Astrocyte (in vitro differentiated cells and primary cell): Measurements from ENCODE around the gene DOCK2. TPM values are rescaled to one million over a fixed set of nuclear protein-coding genes. Genes with fewer than 3 reads are reported as not detected.
A peak's percentile ranks its signal among the peaks of the same experiment; 100 is the strongest.

Experiments used
- DNase-seq: peaks from one replicate; pipeline ENCODE4 v3.0.0-alpha.2; 2010; ENCODE audit warnings: low read depth
- FAIRE-seq: peaks from 2 replicates; lab custom pipeline; 2011; peaks lifted over from hg19 to GRCh38; lab: Jason Lieb, UNC
- H2AFZ ChIP-seq: 2 replicates; pipeline ENCODE4 v1.6.0; 2012; ENCODE audit warnings: low read depth, low read length, inconsistent platforms
- H3K27ac ChIP-seq: 2 replicates; pipeline ENCODE4 v1.5.1; 2011; ENCODE audit warnings: low read depth, low read length, inconsistent platforms
- H3K27me3 ChIP-seq: 2 replicates; pipeline ENCODE4 v1.6.0; 2011; ENCODE audit warnings: low read length, inconsistent platforms; ENCODE audit not compliant: insufficient read depth
- H3K36me3 ChIP-seq: 2 replicates; pipeline ENCODE4 v1.5.1; 2011; ENCODE audit warnings: low read length, inconsistent platforms; ENCODE audit not compliant: insufficient read depth
- H3K4me1 ChIP-seq: 2 replicates; pipeline ENCODE4 v1.5.1; 2011; ENCODE audit warnings: low read length, inconsistent platforms; ENCODE audit not compliant: insufficient read depth
- H3K4me2 ChIP-seq: 2 replicates; pipeline ENCODE4 v1.6.0; 2012; ENCODE audit warnings: low read length, inconsistent platforms
- H3K4me3 ChIP-seq: 2 replicates; pipeline ENCODE4 v1.5.1; 2011; ENCODE audit warnings: low read depth, mild to moderate bottlenecking, low read length, inconsistent platforms; ENCODE audit not compliant: insufficient read depth
- H3K79me2 ChIP-seq: 2 replicates; pipeline ENCODE4 v1.6.0; 2012; ENCODE audit warnings: mild to moderate bottlenecking, low read length, inconsistent platforms; ENCODE audit not compliant: insufficient read depth
- H3K9ac ChIP-seq: 2 replicates; pipeline ENCODE4 v1.6.0; 2012; ENCODE audit warnings: mild to moderate bottlenecking, low read length, inconsistent platforms
- H3K9me3 ChIP-seq: 2 replicates; pipeline ENCODE4 v1.5.1; 2012; ENCODE audit warnings: low read depth, mild to moderate bottlenecking, low read length, inconsistent platforms; ENCODE audit not compliant: insufficient read depth
- H4K20me1 ChIP-seq: 2 replicates; pipeline ENCODE4 v1.6.0; 2012; ENCODE audit warnings: low read length, inconsistent platforms; ENCODE audit not compliant: insufficient read depth
- H3K27ac Mint-ChIP-seq: one replicate; pipeline ENCODE4 v1.8.0; 2021; ENCODE audit warnings: mild to moderate bottlenecking, mixed read lengths; ENCODE audit not compliant: unreplicated experiment
- H3K27me3 Mint-ChIP-seq: one replicate; pipeline ENCODE4 v1.8.0; 2021; ENCODE audit warnings: low read depth, mixed read lengths; ENCODE audit not compliant: unreplicated experiment
- H3K36me3 Mint-ChIP-seq: one replicate; pipeline ENCODE4 v1.8.0; 2021; ENCODE audit warnings: low read depth, mixed read lengths; ENCODE audit not compliant: unreplicated experiment
- H3K4me1 Mint-ChIP-seq: one replicate; pipeline ENCODE4 v1.8.0; 2021; ENCODE audit warnings: low read depth, mixed read lengths; ENCODE audit not compliant: unreplicated experiment
- H3K4me3 Mint-ChIP-seq: one replicate; pipeline ENCODE4 v1.8.0; 2021; ENCODE audit warnings: mild to moderate bottlenecking, moderate library complexity, mixed read lengths; ENCODE audit not compliant: unreplicated experiment
- H3K9me3 Mint-ChIP-seq: one replicate; pipeline ENCODE4 v1.8.0; 2021; ENCODE audit warnings: mild to moderate bottlenecking, mixed read lengths; ENCODE audit not compliant: unreplicated experiment
- EZH2 ChIP-seq: IDR thresholded peaks from 2 replicates; pipeline ENCODE4 v1.6.1; 2012; ENCODE audit warnings: mild to moderate bottlenecking, low read length, inconsistent platforms; ENCODE audit not compliant: insufficient read depth
- total RNA-seq: library from RNA; stranded (reverse); gene quantifications from 2 replicates; pipeline ENCODE4 v1.2.1, GENCODE V29; 2021
- TF ChIP-seq, protein P1 (sequence below): IDR thresholded peaks from 2 replicates; pipeline ENCODE4 v1.5.1; 2011; ENCODE audit warnings: low read depth, mild to moderate bottlenecking, inconsistent platforms, low read length, moderate library complexity; ENCODE audit not compliant: insufficient read depth

DOCK2 gene
- total RNA-seq, 1 donor from 2014 or later, result 0.66 TPM

DNA sequence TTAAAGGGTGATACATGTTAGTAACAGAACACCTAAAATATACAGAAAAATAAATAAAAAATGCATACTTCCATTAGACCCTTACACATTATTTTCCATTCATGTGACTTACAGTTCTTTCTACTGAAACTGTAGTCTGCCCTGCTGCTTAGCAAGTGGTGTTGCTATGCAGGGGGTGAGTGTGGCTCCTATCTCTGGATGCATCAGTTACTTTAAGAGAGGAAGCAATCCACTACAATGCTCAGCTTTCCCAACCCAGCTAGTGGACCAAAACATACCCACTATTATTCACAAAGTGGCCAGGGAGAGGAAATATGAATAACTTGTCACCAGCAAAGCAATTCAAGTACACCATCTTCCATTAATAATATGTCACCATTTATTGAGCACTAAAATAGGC, 121.8 kb downstream of the DOCK2 start:
- no peak for DNase-seq
- Histone ChIP-seq H3K27me3 (no peaks in the 10 kb centered on the region), H3K9me3 (no peaks in the 10 kb centered on the region), H3K4me2 (no peak overlapping the region), H3K36me3 (no peaks in the 10 kb centered on the region), H3K9ac (no peak overlapping the region), H2AFZ (no peak overlapping the region), H3K4me1 (peaks cover 19% of the 10 kb centered on the region), H3K27ac (no peak overlapping the region), H3K4me3 (no peak overlapping the region), H4K20me1 (no peaks in the 10 kb centered on the region), H3K79me2 (no peaks in the 10 kb centered on the region)
- Mint-ChIP-seq H3K4me1 (peaks cover 9% of the 10 kb centered on the region), H3K9me3 (peaks cover 4% of the 10 kb centered on the region), H3K27me3 (peaks cover 2% of the 10 kb centered on the region), H3K4me3 (no peak overlapping the region), H3K27ac (no peak overlapping the region), H3K36me3 (no peaks in the 10 kb centered on the region)
- TF ChIP-seq, protein P1, sequence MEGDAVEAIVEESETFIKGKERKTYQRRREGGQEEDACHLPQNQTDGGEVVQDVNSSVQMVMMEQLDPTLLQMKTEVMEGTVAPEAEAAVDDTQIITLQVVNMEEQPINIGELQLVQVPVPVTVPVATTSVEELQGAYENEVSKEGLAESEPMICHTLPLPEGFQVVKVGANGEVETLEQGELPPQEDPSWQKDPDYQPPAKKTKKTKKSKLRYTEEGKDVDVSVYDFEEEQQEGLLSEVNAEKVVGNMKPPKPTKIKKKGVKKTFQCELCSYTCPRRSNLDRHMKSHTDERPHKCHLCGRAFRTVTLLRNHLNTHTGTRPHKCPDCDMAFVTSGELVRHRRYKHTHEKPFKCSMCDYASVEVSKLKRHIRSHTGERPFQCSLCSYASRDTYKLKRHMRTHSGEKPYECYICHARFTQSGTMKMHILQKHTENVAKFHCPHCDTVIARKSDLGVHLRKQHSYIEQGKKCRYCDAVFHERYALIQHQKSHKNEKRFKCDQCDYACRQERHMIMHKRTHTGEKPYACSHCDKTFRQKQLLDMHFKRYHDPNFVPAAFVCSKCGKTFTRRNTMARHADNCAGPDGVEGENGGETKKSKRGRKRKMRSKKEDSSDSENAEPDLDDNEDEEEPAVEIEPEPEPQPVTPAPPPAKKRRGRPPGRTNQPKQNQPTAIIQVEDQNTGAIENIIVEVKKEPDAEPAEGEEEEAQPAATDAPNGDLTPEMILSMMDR, result no peak
- TF ChIP-seq EZH2, result no peak
- no peak for FAIRE-seq

DNA sequence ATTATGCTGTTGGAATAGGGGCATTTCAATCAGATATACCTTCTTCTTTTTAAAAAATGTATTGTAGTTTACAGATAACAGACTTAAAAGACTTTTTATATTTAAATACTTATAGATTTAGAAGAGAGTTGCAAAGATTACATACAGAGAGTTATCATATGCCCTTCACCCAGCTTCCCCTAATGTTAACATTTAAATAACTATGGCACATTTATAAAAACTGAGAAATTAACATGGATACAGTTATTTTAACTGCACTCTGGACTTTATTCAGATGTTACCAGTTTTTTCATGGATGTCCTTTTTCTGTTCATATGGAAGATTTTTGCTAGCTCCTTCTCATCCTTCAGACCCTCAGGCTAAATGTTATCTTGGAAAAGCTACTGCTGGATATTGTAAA, 123.2 kb downstream of the DOCK2 start:
- Histone ChIP-seq H3K36me3 (no peaks in the 10 kb centered on the region), H3K79me2 (no peaks in the 10 kb centered on the region), H3K4me1 (peaks cover 21% of the 10 kb centered on the region), H3K4me3 (no peak overlapping the region), H3K27ac (no peak overlapping the region), H3K9ac (no peak overlapping the region), H3K9me3 (no peaks in the 10 kb centered on the region), H4K20me1 (no peaks in the 10 kb centered on the region), H2AFZ (no peak overlapping the region), H3K4me2 (no peak overlapping the region), H3K27me3 (no peaks in the 10 kb centered on the region)
- Mint-ChIP-seq H3K27me3 (peaks cover 2% of the 10 kb centered on the region), H3K27ac (no peak overlapping the region), H3K4me3 (no peak overlapping the region), H3K36me3 (no peaks in the 10 kb centered on the region), H3K4me1 (peaks cover 12% of the 10 kb centered on the region), H3K9me3 (peaks cover 4% of the 10 kb centered on the region)
- no peak for TF ChIP-seq EZH2
- TF ChIP-seq, protein P1, result no peak
- no peak for FAIRE-seq
- DNase-seq, result no peak

DNA sequence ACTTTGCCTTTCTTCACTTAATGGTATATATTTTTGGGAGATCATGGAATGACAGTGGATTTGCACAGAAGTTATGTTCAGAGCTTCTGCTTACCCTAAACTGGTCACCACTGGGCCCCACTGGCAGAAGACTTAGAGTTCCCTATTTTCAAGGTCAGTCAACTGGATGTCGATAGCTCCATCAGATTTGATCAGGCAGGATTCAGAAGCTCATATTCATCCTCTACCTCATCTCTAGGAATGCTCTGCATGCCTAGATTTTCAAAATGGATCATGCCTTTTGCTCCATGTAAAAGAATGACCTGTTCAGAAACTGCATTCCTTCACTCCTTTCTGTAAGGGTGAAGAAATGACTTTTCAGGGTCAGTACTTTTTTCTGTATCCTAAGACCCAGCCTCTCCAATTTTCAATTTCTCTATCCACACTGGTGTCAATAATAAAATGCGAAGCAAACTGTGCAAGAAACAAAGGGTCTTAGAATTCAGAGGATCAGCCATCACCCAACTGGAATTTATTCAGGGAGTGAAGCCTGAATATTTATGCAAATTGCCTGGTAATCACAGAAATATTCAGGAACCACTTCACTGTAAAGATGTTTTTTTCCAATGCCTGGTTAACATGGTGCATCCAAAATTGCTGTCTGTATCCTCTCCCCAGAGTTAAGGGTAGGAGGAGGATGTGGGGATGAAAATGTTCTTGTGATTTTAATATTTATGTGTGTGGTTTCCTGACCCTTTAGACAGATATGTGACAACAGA, 125.4 kb downstream of the DOCK2 start:
- Histone ChIP-seq H3K27me3 (no peaks in the 10 kb centered on the region), H2AFZ (no peak overlapping the region), H3K9ac (peak overlapping the region; percentile 9), H3K36me3 (no peaks in the 10 kb centered on the region), H3K79me2 (no peaks in the 10 kb centered on the region), H4K20me1 (no peaks in the 10 kb centered on the region), H3K4me2 (peak overlapping the region; percentile 64), H3K4me3 (no peak overlapping the region), H3K4me1 (peaks cover 25% of the 10 kb centered on the region), H3K9me3 (no peaks in the 10 kb centered on the region), H3K27ac (peak overlapping the region; percentile 74)
- Mint-ChIP-seq H3K9me3 (peaks cover 5% of the 10 kb centered on the region), H3K4me1 (peaks cover 13% of the 10 kb centered on the region), H3K4me3 (no peak overlapping the region), H3K36me3 (no peaks in the 10 kb centered on the region), H3K27me3 (peaks cover 2% of the 10 kb centered on the region), H3K27ac (peak overlapping the region; percentile 81)
- DNase-seq, result peak; percentile 84
- peak; percentile 76 for FAIRE-seq
- no peak for TF ChIP-seq EZH2
- TF ChIP-seq, protein P1, result no peak
